Neuronal stem cell (in vitro differentiated cells): ENCODE measurements around the gene KMO.

Source experiments
- DNase-seq: peaks from one replicate; pipeline ENCODE4 v3.0.0-alpha.2; 2013; ENCODE audit warnings: low spot score
- H2AFZ ChIP-seq: one replicate; pipeline ENCODE4 v1.6.1; 2013; ENCODE audit warnings: mild to moderate bottlenecking, low read length, inconsistent platforms
- H2AK5ac ChIP-seq: 2 replicates; pipeline ENCODE4 v1.6.1; 2013; ENCODE audit warnings: low read depth, mild to moderate bottlenecking, inconsistent platforms, low read length, moderate library complexity, mixed read lengths
- H2BK120ac ChIP-seq: 2 replicates; pipeline ENCODE4 v1.6.1; 2013; ENCODE audit warnings: low read depth, mild to moderate bottlenecking, inconsistent platforms, low read length, moderate library complexity, mixed read lengths
- H2BK12ac ChIP-seq: one replicate; pipeline ENCODE4 v1.6.1; 2013; ENCODE audit warnings: low read length, inconsistent platforms
- H2BK15ac ChIP-seq: 2 replicates; pipeline ENCODE4 v1.6.1; 2013; ENCODE audit warnings: mild to moderate bottlenecking, low read length, inconsistent platforms, mixed read lengths
- H2BK5ac ChIP-seq: one replicate; pipeline ENCODE4 v1.6.1; 2013; ENCODE audit warnings: inconsistent platforms, mild to moderate bottlenecking, low read length, moderate library complexity
- H3K14ac ChIP-seq: one replicate; pipeline ENCODE4 v1.6.1; 2013; ENCODE audit warnings: low read length, inconsistent platforms
- H3K18ac ChIP-seq: 2 replicates; pipeline ENCODE4 v1.6.1; 2013; ENCODE audit warnings: low read length, inconsistent platforms
- H3K23ac ChIP-seq: 2 replicates; pipeline ENCODE4 v1.6.1; 2013; ENCODE audit warnings: low read depth, mild to moderate bottlenecking, mixed read lengths, low read length, inconsistent platforms; ENCODE audit not compliant: poor library complexity
- H3K27ac ChIP-seq: replicated peaks from 3 replicates; pipeline ENCODE4 v1.5.1; 2013; ENCODE audit warnings: low read length, inconsistent platforms
- H3K27me3 ChIP-seq, 3 experiments: 2 replicates each; pipeline ENCODE4 v1.6.1; 2013; ENCODE audit warnings: low read length in 3 of 3, mild to moderate bottlenecking in 2 of 3, inconsistent platforms in 1 of 3, low read depth in 1 of 3, mixed read lengths in 1 of 3, moderate library complexity in 1 of 3; ENCODE audit not compliant: control insufficient read depth in 3 of 3, insufficient read depth in 3 of 3
- H3K36me3 ChIP-seq, 2 donors: replicated peaks in 1 of 2; 2 replicates each; pipeline ENCODE4 v1.6.1; 2013; ENCODE audit warnings: low read length in 2 of 2; ENCODE audit not compliant: control insufficient read depth in 2 of 2, insufficient read depth in 2 of 2
- H3K4ac ChIP-seq: 2 replicates; pipeline ENCODE4 v1.6.1; 2013; ENCODE audit warnings: inconsistent platforms, mild to moderate bottlenecking, low read length, moderate library complexity
- H3K4me1 ChIP-seq, 2 donors: 1 replicate in 1 of 2; 2 replicates in 1 of 2; pipeline ENCODE4 v1.6.1; 2013; ENCODE audit warnings: low read length in 2 of 2, low read depth in 1 of 2; ENCODE audit not compliant: control insufficient read depth in 2 of 2, insufficient read depth in 1 of 2
- H3K4me2 ChIP-seq: one replicate; pipeline ENCODE4 v1.6.1; 2013; ENCODE audit warnings: mild to moderate bottlenecking, low read length, inconsistent platforms; ENCODE audit not compliant: insufficient read depth, poor library complexity, severe bottlenecking
- H3K4me3 ChIP-seq, 2 donors: 2 replicates each; pipeline ENCODE4 v1.5.1; 2013; ENCODE audit warnings: low read length in 2 of 2, mild to moderate bottlenecking in 2 of 2, inconsistent platforms in 1 of 2, moderate library complexity in 1 of 2
- H3K79me1 ChIP-seq: one replicate; pipeline ENCODE4 v1.6.1; 2013; ENCODE audit warnings: low read depth, mild to moderate bottlenecking, inconsistent platforms, low read length, moderate library complexity
- H3K9ac ChIP-seq: one replicate; pipeline ENCODE4 v1.6.1; 2013; ENCODE audit warnings: mild to moderate bottlenecking, low read depth, low read length, inconsistent platforms; ENCODE audit not compliant: poor library complexity
- H3K9me3 ChIP-seq, 2 donors: replicated peaks in 1 of 2; 2 replicates each; pipeline versions ENCODE3 to v1.6.1; 2013; ENCODE audit warnings: low read length in 2 of 2, mild to moderate bottlenecking in 2 of 2, inconsistent platforms in 1 of 2, low read depth in 1 of 2, mixed read lengths in 1 of 2, moderate library complexity in 1 of 2; ENCODE audit not compliant: control insufficient read depth in 2 of 2, insufficient read depth in 1 of 2
- H4K8ac ChIP-seq: one replicate; pipeline ENCODE4 v1.6.1; 2013; ENCODE audit warnings: low read depth, mild to moderate bottlenecking, inconsistent platforms, low read length, moderate library complexity
- H4K91ac ChIP-seq: one replicate; pipeline ENCODE4 v1.6.1; 2013; ENCODE audit warnings: low read length, low read depth, mild to moderate bottlenecking, inconsistent platforms; ENCODE audit not compliant: poor library complexity
- WGBS, 2 donors: extraction: QIAGEN DNeasy Blood & Tissue Kit; methylation state at CpG; one replicate each; pipeline ENCODE4 v1.1.7; 2013; ENCODE audit warnings: missing lambda C conversion rate in 2 of 2, mixed read lengths in 1 of 2; ENCODE audit not compliant: insufficient read length in 2 of 2, insufficient replicate concordance in 1 of 2; ENCODE audit errors: extremely low coverage in 2 of 2; 5-methylcytosine and 5-hydroxymethylcytosine counted together

Gene KMO

DNA sequence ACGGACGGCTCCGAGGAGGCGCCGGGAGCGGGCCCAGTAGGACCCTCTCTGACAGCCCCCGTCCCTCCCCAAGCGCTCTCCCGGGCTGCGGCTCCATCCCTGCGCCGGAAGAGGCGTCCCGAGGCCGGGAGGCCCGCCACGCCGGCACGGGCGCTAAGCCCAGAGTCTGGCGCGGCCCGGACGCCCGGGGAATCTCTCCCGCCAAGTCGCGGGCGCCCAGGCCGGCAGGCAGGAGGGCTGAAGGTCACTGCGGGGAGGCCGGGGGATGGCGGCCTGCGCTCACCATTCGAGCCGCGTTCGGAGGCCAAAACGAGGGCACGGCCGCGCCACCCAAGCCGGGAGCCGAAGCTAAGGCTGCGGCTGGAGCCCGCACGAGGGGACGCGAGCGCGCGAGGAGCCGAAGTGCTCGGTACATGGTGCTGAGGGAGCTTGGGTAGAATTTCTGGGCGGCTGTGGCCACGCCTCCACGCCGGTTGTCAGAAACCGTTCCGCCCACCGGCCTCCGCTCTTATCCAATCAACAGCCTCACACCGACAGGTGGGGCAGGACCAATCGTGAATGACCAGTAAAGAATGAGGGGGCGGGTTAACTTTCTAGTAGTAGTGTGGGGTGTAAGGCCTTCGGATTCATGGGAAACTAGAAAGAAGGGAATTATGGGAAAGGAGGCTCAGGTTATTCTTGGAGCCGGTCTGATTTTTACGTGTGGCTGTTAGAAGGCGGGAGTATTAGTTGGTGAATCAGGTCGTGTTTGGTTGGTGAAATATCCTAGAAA is 12.7 kb upstream of the KMO start, which contains the start of gene FH:
Gene FH (minus strand): TSS at position 448 of the 772 bp plus-strand sequence. CDS start 33 bp downstream, at position 415.
- Histone ChIP-seq H3K14ac (peak within 1 kb of the TSS; percentile 89), H2BK5ac (peak within 1 kb of the TSS; percentile 82), H3K27me3 (no peaks in the 10 kb centered on the region), H3K9ac (peak within 1 kb of the TSS; percentile 95), H3K27ac (peak within 1 kb of the TSS; percentile 70), H3K9me3 (peaks cover 0 to 4% of the 10 kb centered on the region in 2 donors), H2BK15ac (no peak within 1 kb of the TSS), H3K4me2 (peak within 1 kb of the TSS; percentile 80), H3K4ac (no peak within 1 kb of the TSS), H2AK5ac (no peak within 1 kb of the TSS), H4K91ac (no peak within 1 kb of the TSS), H2BK120ac (no peak within 1 kb of the TSS), H2AFZ (peak within 1 kb of the TSS; percentile 94), H4K8ac (no peak within 1 kb of the TSS), H3K4me1 (peaks cover 0 to 6% of the 10 kb centered on the region in 2 donors), H2BK12ac (no peak within 1 kb of the TSS), H3K23ac (peak within 1 kb of the TSS; percentile 96), H3K18ac (peak within 1 kb of the TSS; percentile 98), H3K4me3 (peak within 1 kb of the TSS; percentile 76 to 94), H3K36me3 (peaks cover 2 to 22% of the 10 kb centered on the region in 2 donors), H3K79me1 (peaks cover 2% of the 10 kb centered on the region)
- DNase-seq = peak; percentile 92
- no CpG with 5 or more reads among the region's 70 CpGs for WGBS, 2 donors

GRCh38 chr1:241520080-241520465 is 12.1 kb upstream of the KMO start:
- no peak overlapping the region for H4K8ac ChIP-seq
- no peak overlapping the region for H4K91ac ChIP-seq
- no peak overlapping the region for H2BK15ac ChIP-seq
- no CpG with 5 or more reads among the region's 6 CpGs for WGBS, 2 donors
- no peak overlapping the region for H2BK12ac ChIP-seq
- H3K27me3 ChIP-seq = no peaks in the 10 kb centered on the region
- H3K4me3 ChIP-seq = peak overlapping the region in 1 of 2 donors; percentile 47
- no peak overlapping the region for H2AK5ac ChIP-seq
- no peak overlapping the region for H3K23ac ChIP-seq
- no peak overlapping the region for H3K27ac ChIP-seq
- H3K9me3 ChIP-seq = peaks cover 0 to 4% of the 10 kb centered on the region in 2 donors
- H3K79me1 ChIP-seq = peaks cover 2% of the 10 kb centered on the region
- no peak overlapping the region for H3K18ac ChIP-seq
- peaks cover 2 to 16% of the 10 kb centered on the region in 2 donors for H3K36me3 ChIP-seq
- no peak overlapping the region for H3K9ac ChIP-seq
- DNase-seq = no peak
- H2BK120ac ChIP-seq = no peak overlapping the region
- no peak overlapping the region for H3K14ac ChIP-seq
- no peak overlapping the region for H3K4ac ChIP-seq
- peak overlapping the region; percentile 78 for H2AFZ ChIP-seq
- peaks cover 0 to 5% of the 10 kb centered on the region in 2 donors for H3K4me1 ChIP-seq
- no peak overlapping the region for H3K4me2 ChIP-seq
- H2BK5ac ChIP-seq = no peak overlapping the region

- Histone ChIP-seq H3K27me3 (peaks cover 0 to 8% (median 0%) of the 10 kb centered on the region in 3 experiments), H2AK5ac (no peak overlapping the region), H3K23ac (no peak overlapping the region), H2BK5ac (no peak overlapping the region), H3K4me2 (no peak overlapping the region), H2BK12ac (no peak overlapping the region), H3K4me3 (no peak overlapping the region), H3K4ac (no peak overlapping the region), H3K9ac (no peak overlapping the region), H4K8ac (no peak overlapping the region), H3K4me1 (peaks cover 0 to 5% of the 10 kb centered on the region in 2 donors), H3K9me3 (no peaks in the 10 kb centered on the region), H3K14ac (no peak overlapping the region), H3K79me1 (no peaks in the 10 kb centered on the region), H2BK120ac (no peak overlapping the region), H3K36me3 (peaks cover 0 to 2% of the 10 kb centered on the region in 2 donors), H4K91ac (no peak overlapping the region), H3K27ac (no peak overlapping the region), H2AFZ (no peak overlapping the region), H2BK15ac (no peak overlapping the region), H3K18ac (no peak overlapping the region)
- WGBS, 2 donors = no CpG with 5 or more reads among the region's 2 CpGs
- DNase-seq = no peak
Observed at GRCh38 chr1:241521718-241522117, 10.5 kb upstream of the KMO start.

- no peak overlapping the region for H3K14ac ChIP-seq
- no peak overlapping the region for H3K27ac ChIP-seq
- H2AFZ ChIP-seq = no peak overlapping the region
- no peak overlapping the region for H3K18ac ChIP-seq
- H2AK5ac ChIP-seq = no peak overlapping the region
- no peak overlapping the region for H3K4me3 ChIP-seq
- no peak for DNase-seq
- no peak overlapping the region for H3K23ac ChIP-seq
- no peaks in the 10 kb centered on the region for H3K79me1 ChIP-seq
- no peak overlapping the region for H4K8ac ChIP-seq
- no peak overlapping the region for H2BK15ac ChIP-seq
- no peak overlapping the region for H2BK5ac ChIP-seq
- no peak overlapping the region for H3K4me2 ChIP-seq
- no peaks in the 10 kb centered on the region for H3K36me3 ChIP-seq
- no CpG with 5 or more reads among the region's 3 CpGs for WGBS, 2 donors
- no peak overlapping the region for H3K9ac ChIP-seq
- no peak overlapping the region for H4K91ac ChIP-seq
- no peaks in the 10 kb centered on the region for H3K4me1 ChIP-seq
- H3K4ac ChIP-seq = no peak overlapping the region
- no peaks in the 10 kb centered on the region for H3K9me3 ChIP-seq
- no peak overlapping the region for H2BK120ac ChIP-seq
- no peak overlapping the region for H2BK12ac ChIP-seq
- H3K27me3 ChIP-seq = peaks cover 0 to 8% (median 0%) of the 10 kb centered on the region in 3 experiments
Observed at GRCh38 chr1:241525026-241525425, 7.2 kb upstream of the KMO start.
